ENCODE data around the gene ZNF626.

ZNF626 gene

DNA sequence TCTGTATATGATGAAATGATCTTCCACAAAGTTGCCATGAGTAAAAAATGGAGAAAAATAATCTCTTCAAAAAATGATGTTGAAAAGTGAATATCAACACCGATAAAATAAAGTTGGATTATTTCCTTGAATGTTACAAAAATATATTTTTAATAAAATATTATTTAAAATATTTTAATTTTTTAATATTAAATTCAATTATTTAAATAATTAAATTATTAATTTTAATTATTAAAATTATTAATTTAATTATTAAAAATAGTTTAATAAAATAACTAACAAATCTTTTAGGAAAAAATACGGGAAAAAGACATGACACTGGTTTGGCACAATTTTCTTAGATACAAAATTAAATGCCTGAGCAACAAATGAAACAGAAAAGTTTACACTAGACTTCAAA, 21.3 kb downstream of the ZNF626 start:
- TF ChIP-seq ZBTB7A (IDR thresholded peaks at IDR 0.05; ENCODE audit: low read depth) (no peak), YY1 (IDR thresholded peaks at IDR 0.05; ENCODE audit: low read depth) (no peak), RAD21 (IDR thresholded peaks at IDR 0.05; ENCODE audit: low read depth) (no peak), NFIC (IDR thresholded peaks at IDR 0.05) (no peak), TCF12 (IDR thresholded peaks at IDR 0.05; ENCODE audit: low read depth) (no peak)
- TF ChIP-seq, protein P1, sequence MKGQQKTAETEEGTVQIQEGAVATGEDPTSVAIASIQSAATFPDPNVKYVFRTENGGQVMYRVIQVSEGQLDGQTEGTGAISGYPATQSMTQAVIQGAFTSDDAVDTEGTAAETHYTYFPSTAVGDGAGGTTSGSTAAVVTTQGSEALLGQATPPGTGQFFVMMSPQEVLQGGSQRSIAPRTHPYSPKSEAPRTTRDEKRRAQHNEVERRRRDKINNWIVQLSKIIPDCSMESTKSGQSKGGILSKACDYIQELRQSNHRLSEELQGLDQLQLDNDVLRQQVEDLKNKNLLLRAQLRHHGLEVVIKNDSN (IDR thresholded peaks at IDR 0.05) = no peak

GRCh38 chr19:20616071-20616470, 45.3 kb downstream of the ZNF626 start:
- TF ChIP-seq TAF1 (IDR thresholded peaks at IDR 0.05; ENCODE audit: low read depth) (no peak), YY1 (IDR thresholded peaks at IDR 0.05; ENCODE audit: low read depth) (no peak), TEAD4 (IDR thresholded peaks at IDR 0.05) (no peak), RAD21 (IDR thresholded peaks at IDR 0.05; ENCODE audit: low read depth) (no peak), NFIC (IDR thresholded peaks at IDR 0.05) (no peak), MAX (IDR thresholded peaks at IDR 0.05) (no peak), CREB1 (IDR thresholded peaks at IDR 0.05; ENCODE audit: low read depth) (no peak), ZBTB7A (IDR thresholded peaks at IDR 0.05; ENCODE audit: low read depth) (no peak), EGR1 (IDR thresholded peaks at IDR 0.05) (no peak), CEBPB (IDR thresholded peaks at IDR 0.05) (no peak), FOXM1 (IDR thresholded peaks at IDR 0.05; ENCODE audit: borderline replicate concordance, low read depth) (no peak), EP300 (IDR thresholded peaks at IDR 0.05; ENCODE audit: borderline replicate concordance) (no peak), TCF12 (IDR thresholded peaks at IDR 0.05; ENCODE audit: low read depth) (no peak)

- TF ChIP-seq TEAD4 (IDR thresholded peaks at IDR 0.05) (no peak), ZBTB7A (IDR thresholded peaks at IDR 0.05; ENCODE audit: low read depth) (no peak), CREB1 (IDR thresholded peaks at IDR 0.05; ENCODE audit: low read depth) (no peak), CEBPB (IDR thresholded peaks at IDR 0.05) (no peak), TCF12 (IDR thresholded peaks at IDR 0.05; ENCODE audit: low read depth) (no peak), EGR1 (IDR thresholded peaks at IDR 0.05) (no peak), YY1 (IDR thresholded peaks at IDR 0.05; ENCODE audit: low read depth) (no peak), EP300 (IDR thresholded peaks at IDR 0.05; ENCODE audit: borderline replicate concordance) (no peak), RAD21 (IDR thresholded peaks at IDR 0.05; ENCODE audit: low read depth) (no peak), NFIC (IDR thresholded peaks at IDR 0.05) (no peak), REST (IDR thresholded peaks at IDR 0.05; ENCODE audit: low read depth) (no peak), FOXM1 (IDR thresholded peaks at IDR 0.05; ENCODE audit: borderline replicate concordance, low read depth) (no peak)
- TF ChIP-seq, protein P1 (IDR thresholded peaks at IDR 0.05) = no peak
Measured at GRCh38 chr19:20612711-20613316, 48.6 kb downstream of the ZNF626 start.

- TF ChIP-seq REST (IDR thresholded peaks at IDR 0.05; ENCODE audit: low read depth) (no peak), EGR1 (IDR thresholded peaks at IDR 0.05) (no peak), MAX (IDR thresholded peaks at IDR 0.05) (no peak), FOXM1 (IDR thresholded peaks at IDR 0.05; ENCODE audit: borderline replicate concordance, low read depth) (no peak)
- TF ChIP-seq, protein P1 (IDR thresholded peaks at IDR 0.05) = no peak
Measured at GRCh38 chr19:20611866-20612265, 49.5 kb downstream of the ZNF626 start.

- TF ChIP-seq TEAD4 (IDR thresholded peaks at IDR 0.05) (no peak), EGR1 (IDR thresholded peaks at IDR 0.05) (no peak), TAF1 (IDR thresholded peaks at IDR 0.05; ENCODE audit: low read depth) (no peak), NFIC (IDR thresholded peaks at IDR 0.05) (no peak), ZBTB7A (IDR thresholded peaks at IDR 0.05; ENCODE audit: low read depth) (no peak), CREB1 (IDR thresholded peaks at IDR 0.05; ENCODE audit: low read depth) (no peak)
- TF ChIP-seq, protein P1 (IDR thresholded peaks at IDR 0.05) = no peak
Measured at GRCh38 chr19:20607943-20608342, 53.4 kb downstream of the ZNF626 start.

Data from Ishikawa (cell line).